ENCODE data around the gene SMARCB1.

Gene SMARCB1

DNA sequence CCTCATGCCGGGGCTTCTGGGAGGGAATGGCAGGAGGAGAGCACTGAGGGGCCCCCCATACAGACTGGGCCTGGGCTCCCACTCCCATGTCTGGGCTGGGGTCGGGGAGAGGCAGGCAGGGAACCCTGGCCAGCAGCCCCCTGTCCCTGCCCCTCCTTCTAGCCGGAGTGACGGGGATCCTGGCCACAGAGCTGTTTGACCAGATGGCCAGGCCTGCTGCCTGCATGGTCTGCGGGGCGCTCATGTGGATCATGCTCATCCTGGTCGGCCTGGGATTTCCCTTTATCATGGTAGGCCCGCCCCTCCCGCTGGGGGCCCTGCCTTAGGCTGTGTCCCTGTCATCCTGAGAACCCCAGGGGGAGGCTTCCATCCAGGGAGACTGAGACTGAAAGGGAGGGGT, 97.4 kb downstream of the SMARCB1 start:
- H3K4me3 ChIP-seq (ENCODE audit: low read depth, low read length): no peak overlapping the region
- no peak for TF ChIP-seq CTCF (IDR thresholded peaks at IDR 0.05; ENCODE audit: low read depth, low read length)

All from WI38 (cell line).